ENCODE measurements around the gene USP7. TPM values are rescaled to one million over a fixed set of nuclear protein-coding genes. Genes with fewer than 3 reads are reported as not detected.
"Not testable (repeated sequence)": the region's sequence is repeated elsewhere in the genome, so short reads cannot be mapped to it uniquely, and the experiment has no call there.

Gene USP7
- total RNA-seq, 4 donors from 2014 or later = 62.5 to 109 (median 89.1) TPM

DNA sequence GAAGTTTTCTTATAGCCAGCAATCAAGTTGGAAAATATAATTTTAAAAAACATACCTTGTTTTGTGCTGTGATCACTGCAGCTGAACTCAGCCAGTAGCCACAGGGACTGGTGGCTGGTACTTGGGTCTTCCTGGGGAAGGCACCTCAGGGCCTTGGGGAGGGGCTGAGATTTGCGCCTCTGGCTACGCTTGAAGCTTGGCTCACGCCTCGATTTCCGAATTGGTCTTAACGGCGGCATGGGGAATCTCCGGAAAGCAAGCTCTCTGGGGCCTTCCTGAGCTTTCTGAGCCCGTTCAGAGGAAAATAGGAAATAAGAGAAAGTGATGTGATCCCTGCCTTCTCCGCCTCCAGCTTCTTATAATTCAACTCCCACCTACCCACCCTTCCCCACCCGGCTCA, 11.3 kb upstream of the USP7 start:
- no peaks in the 10 kb centered on the region for H3K9me3 ChIP-seq
- H3K36me3 ChIP-seq = no peaks in the 10 kb centered on the region
- H3K27ac ChIP-seq = no peak overlapping the region
- intact Hi-C loops (cut with DNase I) = no loop called here
- TF ChIP-seq CTCF (IDR thresholded peaks at IDR 0.05) (no peak), POLR2A (IDR thresholded peaks at IDR 0.05) (no peak)
- no peak for DNase-seq
- no peak overlapping the region for H3K4me3 ChIP-seq
- no peaks in the 10 kb centered on the region for H3K4me1 ChIP-seq
- no peaks in the 10 kb centered on the region for H3K27me3 ChIP-seq
- WGBS, 2 donors = 61 to 78% methylated on average over 11 of the region's 11 CpGs

- peaks cover 0 to 12% (median 2%) of the 10 kb centered on the region in 3 donors for H3K4me1 ChIP-seq
Observed at GRCh38 chr16:8972843-8973586, 9.3 kb upstream of the USP7 start.

GRCh38 chr16:8971416-8971815, 7.7 kb upstream of the USP7 start:
- peaks cover 5 to 28% (median 12%) of the 10 kb centered on the region in 3 donors for H3K4me1 ChIP-seq
- no peak overlapping the region for H3K4me3 ChIP-seq
- H3K36me3 ChIP-seq = no peaks in the 10 kb centered on the region
- TF ChIP-seq CTCF (IDR thresholded peaks at IDR 0.05) = no peak
- no peak for TF ChIP-seq POLR2A (IDR thresholded peaks at IDR 0.05)
- DNase-seq = no peak
- H3K9me3 ChIP-seq = no peaks in the 10 kb centered on the region
- intact Hi-C loops (cut with DNase I) = no loop called here
- no peaks in the 10 kb centered on the region for H3K27me3 ChIP-seq
- no peak overlapping the region for H3K27ac ChIP-seq
- 92 to 93% methylated on average over 1 of the region's 1 CpG for WGBS, 2 donors

More at GRCh38 chr16:8972843-8973586, 9.3 kb upstream of the USP7 start:
- Histone ChIP-seq H3K27ac (no peak overlapping the region), H3K4me3 (no peak overlapping the region), H3K9me3 (no peaks in the 10 kb centered on the region), H3K36me3 (no peaks in the 10 kb centered on the region), H3K27me3 (no peaks in the 10 kb centered on the region)
- no peak for DNase-seq
- TF ChIP-seq CTCF (IDR thresholded peaks at IDR 0.05) = no peak
- TF ChIP-seq POLR2A (IDR thresholded peaks at IDR 0.05) = no peak
- intact Hi-C loops (cut with DNase I) = no loop called here
- WGBS, 2 donors = 51 to 69% methylated on average over 5 to 7 of the region's 7 CpGs

- H3K4me1 ChIP-seq = peaks cover 5 to 39% (median 12%) of the 10 kb centered on the region in 3 donors
- WGBS, 2 donors = 49 to 68% methylated on average over 6 to 10 of the region's 10 CpGs
- H3K4me3 ChIP-seq; H3K9me3 ChIP-seq; H3K27ac ChIP-seq; H3K27me3 ChIP-seq; intact Hi-C loops (cut with DNase I); H3K36me3 ChIP-seq; DNase-seq: not testable (repeated sequence)
Observed at GRCh38 chr16:8969202-8969897, 5.6 kb upstream of the USP7 start.

GRCh38 chr16:8968054-8968453, 4.3 kb upstream of the USP7 start:
- intact Hi-C loops (cut with DNase I); H3K9me3 ChIP-seq; DNase-seq; H3K4me3 ChIP-seq; H3K27me3 ChIP-seq; H3K36me3 ChIP-seq: not testable (repeated sequence)
- 74 to 82% methylated on average over 7 to 9 of the region's 9 CpGs for WGBS, 2 donors
- Histone ChIP-seq H3K27ac (peak overlapping the region in 2 of 4 donors; percentile 53 to 73), H3K4me1 (peaks cover 5 to 43% (median 12%) of the 10 kb centered on the region in 3 donors)

GRCh38 chr16:8967132-8967821, 3.6 kb upstream of the USP7 start:
- H3K36me3 ChIP-seq = no peaks in the 10 kb centered on the region
- TF ChIP-seq POLR2A (IDR thresholded peaks at IDR 0.05) = no peak
- no peak for TF ChIP-seq CTCF (IDR thresholded peaks at IDR 0.05)
- WGBS, 2 donors = 17 to 43% methylated on average over 8 of the region's 8 CpGs
- no peak for DNase-seq
- H3K27me3 ChIP-seq = no peaks in the 10 kb centered on the region
- H3K4me3 ChIP-seq = no peak overlapping the region
- intact Hi-C loops (cut with DNase I) = no loop called here
- H3K27ac ChIP-seq = peak overlapping the region; percentile 44 to 73 (median 65)
- no peaks in the 10 kb centered on the region for H3K9me3 ChIP-seq
- H3K4me1 ChIP-seq = peaks cover 5 to 47% (median 12%) of the 10 kb centered on the region in 3 donors

All from esophagus squamous epithelium (tissue), 5 donors.